Measurements from ENCODE around the gene MIPEP.

MIPEP gene

GRCh38 chr13:23792680-23793079 lies 96.5 kb downstream of the MIPEP start:
- DNase-seq, result no peak
- in situ Hi-C loops (cut with MboI; ENCODE audit: low pct_unique_long_range_greater_than_20kb, low sequenced_read_pairs), result no loop called here

DNA sequence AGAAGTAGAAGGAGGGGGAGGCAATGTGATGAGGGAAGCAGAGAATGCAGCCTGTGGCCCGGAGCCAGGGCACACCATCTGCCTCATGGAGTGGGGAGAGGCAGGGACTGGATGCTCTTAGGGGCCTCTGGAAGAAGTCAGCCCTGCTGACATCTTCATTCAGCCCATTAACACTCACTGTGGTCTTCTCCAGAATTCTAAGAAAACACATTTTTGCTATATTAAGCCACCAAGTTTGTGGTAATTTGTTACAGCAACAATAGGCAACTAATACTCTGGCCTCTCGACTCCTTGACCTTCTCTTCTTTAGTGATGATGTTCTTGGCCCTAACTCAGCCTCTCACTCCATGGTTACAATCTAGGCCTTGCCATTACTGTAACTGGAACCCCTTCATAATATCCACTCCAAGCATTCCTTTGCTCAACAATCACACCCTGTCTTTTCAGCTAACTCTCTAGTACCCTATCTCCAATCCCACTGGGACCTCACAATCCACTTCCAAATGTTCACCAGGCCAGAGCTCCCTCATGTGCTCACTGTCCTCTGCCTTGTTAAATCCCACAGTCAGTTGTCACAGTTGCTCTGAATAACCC lies 98.5 kb downstream of the MIPEP start:
- in situ Hi-C loops (cut with MboI; ENCODE audit: low pct_unique_long_range_greater_than_20kb, low sequenced_read_pairs), result no loop called here

GRCh38 chr13:23789576-23790346 lies 99.4 kb downstream of the MIPEP start:
- DNase-seq, result no peak
- in situ Hi-C loops (cut with MboI; ENCODE audit: low pct_unique_long_range_greater_than_20kb, low sequenced_read_pairs), result no loop called here

More for the DNA sequence above, 98.5 kb downstream of the MIPEP start:
- DNase-seq, result no peak

DNA sequence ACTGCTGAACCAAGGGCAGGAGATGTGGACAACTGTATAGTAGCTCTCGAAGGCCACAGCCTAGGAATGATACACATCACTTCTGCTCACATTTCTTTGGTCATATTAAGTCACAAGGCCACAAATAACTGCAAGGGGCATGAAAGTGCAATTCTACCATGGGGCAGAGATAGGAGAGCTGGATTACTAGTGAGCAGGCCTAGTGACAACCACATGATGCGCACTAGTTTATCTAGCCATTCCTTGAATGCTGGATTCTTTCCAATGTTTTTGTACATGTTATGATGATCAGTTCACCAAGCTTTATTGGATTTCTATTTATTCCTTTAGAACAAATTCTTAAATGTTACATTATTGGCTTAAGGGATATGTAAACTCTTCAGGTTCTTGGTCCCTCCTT lies 100.7 kb downstream of the MIPEP start:
- no peak for DNase-seq
- in situ Hi-C loops (cut with MboI; ENCODE audit: low pct_unique_long_range_greater_than_20kb, low sequenced_read_pairs), result no loop called here

DNA sequence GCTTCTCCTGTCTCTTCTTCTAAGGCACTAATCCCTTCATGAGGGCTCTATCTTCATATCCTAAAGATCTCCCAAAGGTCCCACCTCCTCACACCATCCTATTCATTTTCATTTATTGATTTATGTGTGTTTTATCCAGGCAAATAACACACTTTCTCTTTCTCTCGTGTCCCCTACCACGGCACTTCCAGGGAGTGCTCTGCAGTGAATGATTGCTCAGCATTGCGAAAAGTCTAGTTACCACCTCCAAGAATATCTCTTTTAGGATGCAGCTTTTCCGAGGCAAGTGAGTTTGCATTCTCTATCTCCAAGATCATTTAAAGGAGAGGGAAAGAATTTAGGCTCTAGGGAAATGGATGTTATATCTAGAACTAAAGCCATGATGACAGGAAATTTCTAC lies 101.7 kb downstream of the MIPEP start:
- in situ Hi-C loops (cut with MboI; ENCODE audit: low pct_unique_long_range_greater_than_20kb, low sequenced_read_pairs), result no loop called here
- no peak for DNase-seq

DNA sequence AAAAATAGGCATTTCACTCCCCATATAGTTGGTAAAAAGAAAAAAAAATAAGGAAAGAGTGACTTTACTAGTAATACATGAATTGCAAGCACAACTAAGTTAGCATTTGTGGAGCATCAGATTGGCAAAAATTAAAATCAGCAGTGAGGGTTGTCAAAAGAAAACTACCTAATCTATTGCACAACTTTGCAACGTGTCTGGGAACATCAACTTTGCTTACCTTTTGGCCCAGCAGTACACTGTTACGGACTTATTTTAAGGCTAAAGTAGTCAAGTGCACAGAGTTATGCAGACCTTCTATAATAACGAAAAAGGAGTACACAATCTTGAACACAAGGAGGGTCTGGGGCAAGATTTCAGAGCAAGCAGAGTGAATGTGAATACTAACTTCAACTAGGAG lies 102.6 kb downstream of the MIPEP start:
- in situ Hi-C loops (cut with MboI; ENCODE audit: low pct_unique_long_range_greater_than_20kb, low sequenced_read_pairs), result no loop called here
- DNase-seq, result no peak

DNA sequence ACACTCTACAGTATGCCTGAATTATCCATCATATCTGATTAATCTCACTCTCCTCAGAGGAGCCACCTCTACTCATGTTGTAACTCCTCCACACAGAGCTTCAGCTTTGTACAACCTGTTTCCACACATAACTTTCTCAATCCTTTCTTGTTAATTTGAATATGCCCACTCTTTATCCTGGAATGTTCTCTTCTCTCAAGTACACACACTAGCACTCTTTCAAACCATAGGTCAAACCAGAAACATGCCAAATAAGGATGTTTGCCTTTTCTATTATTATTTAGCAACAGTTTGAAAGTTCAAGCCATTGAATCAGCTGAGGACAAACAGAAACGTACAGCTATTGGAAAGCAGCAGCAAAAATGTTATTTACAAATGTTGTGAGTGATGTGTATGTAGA lies 110.3 kb downstream of the MIPEP start:
- no peak for DNase-seq
- in situ Hi-C loops (cut with MboI; ENCODE audit: low pct_unique_long_range_greater_than_20kb, low sequenced_read_pairs), result no loop called here

- in situ Hi-C loops (cut with MboI; ENCODE audit: low pct_unique_long_range_greater_than_20kb, low sequenced_read_pairs), result no loop called here
- no peak for DNase-seq
Measured at GRCh38 chr13:23778002-23778652, 111.1 kb downstream of the MIPEP start.

GRCh38 chr13:23777575-23777870 lies 111.7 kb downstream of the MIPEP start:
- in situ Hi-C loops (cut with MboI; ENCODE audit: low pct_unique_long_range_greater_than_20kb, low sequenced_read_pairs), result no loop called here
- no peak for DNase-seq

DNA sequence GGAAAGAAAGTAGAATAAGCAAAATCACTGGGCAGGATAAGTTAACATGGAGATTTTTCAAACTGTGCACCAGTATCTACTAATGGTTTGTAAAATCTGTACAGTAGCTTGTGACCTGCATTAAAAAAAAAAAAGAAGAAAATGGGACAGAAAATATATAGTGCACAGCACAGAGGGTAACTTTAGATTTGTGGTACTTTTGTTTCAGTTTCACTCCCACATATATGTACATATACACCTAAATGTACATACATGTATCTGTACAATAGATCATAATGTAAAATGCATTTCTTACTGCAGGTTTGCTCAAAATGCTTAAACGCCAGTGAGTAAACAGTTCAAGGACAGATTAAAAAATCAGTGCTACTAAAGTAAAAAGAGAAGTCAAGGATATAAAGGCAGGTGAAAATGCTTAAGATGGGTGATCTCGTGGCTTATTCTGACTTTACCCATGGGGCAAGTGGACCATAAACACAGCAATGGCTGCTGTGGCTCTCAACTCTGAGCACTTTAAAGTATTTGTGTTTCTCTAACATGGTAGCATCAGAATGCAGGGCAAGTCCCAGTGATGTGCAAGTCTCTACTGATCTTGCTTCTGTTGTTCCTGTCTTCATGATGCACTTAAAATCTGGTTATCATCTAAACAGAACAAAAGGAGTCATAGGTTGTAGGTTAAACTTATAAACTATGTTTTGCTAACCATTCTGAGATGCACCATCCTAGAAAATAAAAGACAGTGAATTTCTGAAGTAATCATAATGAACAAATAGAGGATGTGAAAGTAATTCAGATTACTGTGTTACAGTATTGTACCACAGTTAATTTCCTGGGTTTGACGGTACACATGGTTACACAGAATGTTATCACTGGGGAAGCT lies 112.3 kb downstream of the MIPEP start:
- no peak for DNase-seq
- in situ Hi-C loops (cut with MboI; ENCODE audit: low pct_unique_long_range_greater_than_20kb, low sequenced_read_pairs), result no loop called here

DNA sequence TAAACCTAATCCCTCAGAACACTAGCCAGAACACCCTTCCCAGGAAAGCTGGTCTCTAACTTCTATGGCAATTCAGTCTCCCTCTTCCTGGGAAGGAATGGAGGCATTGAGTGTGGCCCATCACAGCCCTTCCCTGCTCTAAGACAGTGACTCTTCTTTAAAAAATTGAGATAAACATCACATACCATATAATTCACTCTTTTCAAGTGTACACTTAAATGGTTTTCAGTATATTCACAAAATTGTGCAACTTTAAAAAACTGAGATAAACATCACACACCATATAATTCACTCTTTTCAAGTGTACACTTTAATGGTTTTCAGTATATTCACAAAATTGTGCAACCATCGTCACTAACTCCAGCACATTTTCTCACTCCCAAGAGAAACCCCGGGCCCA lies 116.5 kb downstream of the MIPEP start:
- DNase-seq, result no peak
- in situ Hi-C loops (cut with MboI; ENCODE audit: low pct_unique_long_range_greater_than_20kb, low sequenced_read_pairs), result no loop called here

GRCh38 chr13:23771956-23772355 lies 117.2 kb downstream of the MIPEP start:
- in situ Hi-C loops (cut with MboI; ENCODE audit: low pct_unique_long_range_greater_than_20kb, low sequenced_read_pairs), result no loop called here
- no peak for DNase-seq

GRCh38 chr13:23771552-23771951 lies 117.6 kb downstream of the MIPEP start:
- no peak for DNase-seq
- in situ Hi-C loops (cut with MboI; ENCODE audit: low pct_unique_long_range_greater_than_20kb, low sequenced_read_pairs), result no loop called here

GRCh38 chr13:23770973-23771372 lies 118.2 kb downstream of the MIPEP start:
- in situ Hi-C loops (cut with MboI; ENCODE audit: low pct_unique_long_range_greater_than_20kb, low sequenced_read_pairs), result no loop called here

GRCh38 chr13:23770428-23770827 lies 118.8 kb downstream of the MIPEP start:
- no peak for DNase-seq

More at GRCh38 chr13:23770973-23771372, 118.2 kb downstream of the MIPEP start:
- DNase-seq, result no peak

GRCh38 chr13:23769401-23769800 lies 119.8 kb downstream of the MIPEP start:
- no peak for DNase-seq
- in situ Hi-C loops (cut with MboI; ENCODE audit: low pct_unique_long_range_greater_than_20kb, low sequenced_read_pairs), result no loop called here

More at GRCh38 chr13:23770428-23770827, 118.8 kb downstream of the MIPEP start:
- in situ Hi-C loops (cut with MboI; ENCODE audit: low pct_unique_long_range_greater_than_20kb, low sequenced_read_pairs), result no loop called here

- DNase-seq, result no peak
Measured at GRCh38 chr13:23767838-23768237, 121.4 kb downstream of the MIPEP start.

DNA sequence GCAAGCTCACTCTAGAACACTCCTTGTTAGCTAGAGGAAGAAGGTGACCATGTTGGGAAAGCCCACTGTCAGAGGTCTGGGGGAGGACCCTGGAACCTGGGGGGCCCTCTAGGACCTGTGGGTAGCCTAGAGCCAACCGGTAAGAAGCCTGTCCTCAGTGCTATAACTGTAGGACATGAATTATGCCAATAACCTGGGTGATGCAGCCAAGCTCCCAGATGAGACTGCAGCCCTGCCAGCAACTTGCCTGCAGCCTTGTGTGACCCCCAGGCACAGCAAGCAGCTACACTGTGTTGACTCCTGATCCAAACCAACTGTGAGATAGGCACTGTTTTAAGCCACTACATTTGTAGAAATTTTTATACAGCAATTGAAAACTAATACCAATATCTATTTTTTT lies 122.3 kb downstream of the MIPEP start:
- in situ Hi-C loops (cut with MboI; ENCODE audit: low pct_unique_long_range_greater_than_20kb, low sequenced_read_pairs), result no loop called here
- DNase-seq, result no peak

More at GRCh38 chr13:23767838-23768237, 121.4 kb downstream of the MIPEP start:
- in situ Hi-C loops (cut with MboI; ENCODE audit: low pct_unique_long_range_greater_than_20kb, low sequenced_read_pairs), result no loop called here

GRCh38 chr13:23766283-23766682 lies 122.9 kb downstream of the MIPEP start:
- in situ Hi-C loops (cut with MboI; ENCODE audit: low pct_unique_long_range_greater_than_20kb, low sequenced_read_pairs), result no loop called here
- no peak for DNase-seq

- in situ Hi-C loops (cut with MboI; ENCODE audit: low pct_unique_long_range_greater_than_20kb, low sequenced_read_pairs), result no loop called here
- DNase-seq, result no peak
Measured at GRCh38 chr13:23765531-23765930, 123.7 kb downstream of the MIPEP start.
